GDM1 (cell line): Measurements from ENCODE around the gene ANKS1A.
"Not testable (repeated sequence)": the region's sequence is repeated elsewhere in the genome, so short reads cannot be mapped to it uniquely, and the experiment has no call there.

Source experiments
- DNase-seq: peaks from one replicate; lab custom pipeline; 2025; lab: John Stamatoyannopoulos, UW

The ANKS1A gene

DNA sequence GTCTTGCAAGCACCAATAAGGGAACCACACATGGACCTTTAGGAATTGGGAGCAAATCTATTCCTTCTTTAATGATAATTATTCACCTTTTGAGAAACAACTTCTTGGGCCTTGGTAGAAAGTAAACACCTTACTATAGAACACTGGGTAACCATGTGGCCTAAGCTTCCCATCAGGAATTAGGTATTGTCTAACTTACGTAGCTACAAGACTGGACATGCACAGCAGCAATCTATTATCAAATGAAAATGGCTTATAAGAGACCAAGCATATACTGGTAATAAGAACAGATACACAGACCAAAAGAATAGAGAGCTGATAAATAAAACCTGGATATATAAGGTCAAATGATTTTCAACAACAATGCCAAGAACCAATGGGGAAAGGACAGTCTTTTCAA is 235.3 kb downstream of the ANKS1A start:
- no peak for DNase-seq

DNA sequence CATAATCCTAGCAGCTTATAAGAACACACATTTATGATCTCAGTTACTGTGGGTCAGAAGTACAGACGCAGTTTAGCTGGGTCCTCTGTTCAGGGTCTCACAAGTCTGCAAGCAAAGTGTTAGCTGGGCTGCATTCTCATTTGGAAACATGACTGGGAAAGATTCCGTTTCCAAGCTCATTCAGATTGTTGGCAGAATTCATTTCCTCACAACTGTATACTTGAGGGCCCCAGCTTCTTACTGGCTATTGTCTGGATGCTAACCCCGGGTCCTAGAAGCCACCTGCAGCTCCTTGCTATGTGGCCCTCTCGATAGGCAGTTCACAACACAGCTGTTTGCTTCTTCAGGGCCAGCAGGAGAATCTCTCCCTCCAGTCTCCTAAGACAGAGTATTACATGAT is 239.0 kb downstream of the ANKS1A start:
- no peak for DNase-seq

DNA sequence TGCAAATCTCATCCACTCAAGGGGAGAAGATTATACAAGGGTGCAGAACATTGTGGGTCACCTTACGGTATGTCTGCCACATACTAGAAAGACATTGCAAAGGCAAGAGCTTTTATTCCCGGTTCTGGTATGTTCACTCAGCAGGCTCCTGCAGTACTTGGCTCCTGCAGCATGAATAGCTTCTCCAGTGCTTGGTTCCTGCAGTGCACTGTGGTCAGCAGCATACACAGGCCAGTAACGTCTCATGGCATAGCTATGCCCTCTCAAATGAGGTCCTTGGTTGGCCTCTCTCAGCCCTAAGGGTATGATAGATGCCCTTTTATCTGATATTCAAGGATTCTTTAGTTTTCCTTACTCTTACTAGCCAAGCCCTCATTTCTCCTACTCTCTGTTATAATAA is 239.4 kb downstream of the ANKS1A start:
- DNase-seq = no peak

DNA sequence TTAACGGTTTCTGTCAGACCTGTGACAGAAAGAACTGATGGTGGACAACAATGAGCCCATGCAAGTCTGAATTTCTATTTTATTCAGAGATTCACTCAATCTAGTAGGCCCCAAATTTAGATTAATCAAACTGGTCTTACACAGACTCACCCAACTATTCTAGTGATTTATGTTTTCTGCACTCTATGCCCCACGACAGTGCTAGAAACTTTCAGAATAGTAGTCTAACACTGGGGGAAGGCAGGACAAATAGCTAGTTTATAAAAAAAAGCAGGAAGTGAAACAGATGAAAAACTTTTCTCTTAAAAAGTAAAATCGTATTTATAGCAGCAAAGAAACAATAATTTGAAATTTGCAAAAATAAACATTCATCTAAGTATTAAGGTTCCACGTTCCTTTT is 247.1 kb downstream of the ANKS1A start:
- DNase-seq = no peak

DNA sequence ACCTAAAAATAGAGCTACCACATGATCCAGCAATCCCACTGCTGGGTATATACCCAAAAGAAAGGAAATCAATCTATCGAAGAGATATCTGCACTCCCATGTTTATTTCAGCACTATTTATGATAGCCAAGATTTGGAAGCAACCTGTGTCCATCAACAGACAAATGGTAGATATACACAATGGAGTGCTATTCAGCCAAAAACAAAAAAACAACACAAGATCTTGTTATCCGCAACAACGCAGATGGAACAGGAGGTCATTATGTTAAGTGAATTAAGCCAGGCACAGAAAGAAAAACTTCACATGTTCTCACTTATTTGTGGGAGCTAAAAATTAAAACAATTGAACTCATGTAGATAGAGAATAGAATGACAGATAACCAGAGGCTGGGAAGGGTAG is 249.1 kb downstream of the ANKS1A start:
- DNase-seq = not testable (repeated sequence)

DNA sequence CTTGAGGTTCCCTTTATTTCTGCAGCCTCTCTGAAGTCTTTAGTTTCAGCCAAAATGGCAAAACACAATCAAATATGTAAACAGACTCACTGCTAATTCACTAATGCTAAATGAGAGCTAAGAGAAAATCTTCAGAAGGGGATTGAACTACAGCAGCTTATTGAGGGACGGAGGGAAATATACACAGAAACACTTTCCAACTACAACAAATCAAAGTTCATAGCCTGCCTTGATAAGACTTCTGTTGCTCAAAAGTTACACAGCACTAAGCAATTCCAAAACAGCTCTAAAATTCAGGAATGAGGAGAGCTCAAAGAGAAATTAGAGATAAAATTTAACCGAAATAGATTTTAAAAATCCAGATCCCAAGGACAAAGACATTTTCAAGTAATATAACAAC is 250.4 kb downstream of the ANKS1A start:
- DNase-seq = no peak

DNA sequence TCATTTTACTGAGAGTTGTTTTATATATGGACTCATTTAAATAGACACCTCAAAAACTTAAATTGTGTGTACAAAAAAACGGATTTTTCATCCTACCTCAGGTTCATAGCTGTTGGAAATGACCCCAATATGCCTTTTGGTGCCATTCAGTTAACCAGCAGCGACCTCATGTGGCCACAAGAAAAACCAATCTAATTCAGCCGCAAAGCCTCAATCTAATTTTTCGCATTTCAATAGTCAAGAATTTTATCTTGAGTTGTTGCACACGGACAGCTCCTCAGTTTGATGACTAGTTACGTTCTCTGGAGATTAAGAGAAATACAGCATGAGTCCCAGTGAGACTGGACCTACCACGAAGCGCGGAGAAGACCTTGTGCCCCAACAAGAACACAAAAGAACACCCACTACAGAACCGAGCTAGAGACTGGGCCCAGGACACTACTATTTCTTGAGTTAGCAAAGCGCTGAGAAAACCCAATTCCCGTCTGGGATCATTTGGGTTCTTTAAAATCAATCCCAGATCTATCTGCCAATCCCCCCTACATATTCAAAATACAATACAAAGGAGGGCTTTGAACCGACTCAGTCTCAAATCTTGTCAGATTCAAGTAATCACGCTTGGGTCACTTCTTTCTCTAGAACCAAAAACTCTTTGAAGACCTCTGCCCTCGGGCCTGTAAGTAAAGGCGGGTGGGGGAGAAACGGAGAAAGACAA is 251.0 kb downstream of the ANKS1A start:
- DNase-seq = peak; percentile 45

DNA sequence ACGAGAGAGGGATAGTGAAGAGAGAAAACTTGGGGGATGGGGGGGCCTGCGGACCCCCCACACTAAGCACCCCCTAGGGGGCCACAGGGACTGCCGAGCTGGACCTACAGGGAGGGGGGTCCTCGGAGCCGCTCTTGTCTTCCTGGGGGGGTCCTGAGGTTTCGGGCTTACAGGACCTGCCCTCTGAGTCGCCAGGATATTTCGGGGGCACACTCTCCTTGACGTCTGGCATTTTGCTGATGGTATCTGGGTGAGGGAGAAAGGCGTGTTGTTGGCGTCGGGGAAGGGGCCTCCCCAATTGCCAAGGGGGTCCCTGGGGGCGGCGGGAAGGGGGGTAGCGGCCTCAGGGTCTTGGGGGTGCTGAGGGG is 251.6 kb downstream of the ANKS1A start:
- DNase-seq = no peak
